Transverse colon (tissue), 4 donors: ENCODE results near the gene ARL4C. TPM values are rescaled to one million over a fixed set of nuclear protein-coding genes. Genes with fewer than 3 reads are reported as not detected.

Source experiments
- DNase-seq: peaks from one replicate; pipeline ENCODE4 v3.0.0-alpha.2; 2019
- H3K27ac ChIP-seq, 4 donors: fragments of 200-600 bp; sonication (generic); 2 replicates each; pipeline ENCODE4 v1.5.1; 2016 to 2018; ENCODE audit warnings: inconsistent platforms in 4 of 4
- H3K27me3 ChIP-seq: fragments of 200-600 bp; sonication (generic); 2 replicates; pipeline ENCODE4 v1.5.1; 2017; ENCODE audit warnings: inconsistent platforms
- H3K36me3 ChIP-seq, 4 donors: fragments of 200-600 bp; sonication (generic); 2 replicates each; pipeline ENCODE4 v1.5.1; 2017 to 2019; ENCODE audit warnings: inconsistent platforms in 4 of 4
- H3K4me1 ChIP-seq, 4 donors: fragments of 200-600 bp; sonication (generic); 2 replicates each; pipeline ENCODE4 v1.5.1; 2017 to 2020; ENCODE audit warnings: inconsistent platforms in 4 of 4
- H3K4me3 ChIP-seq, 4 donors: fragments of 200-600 bp; sonication (generic); 1 replicate in 1 of 4; 2 replicates in 3 of 4; pipeline versions ENCODE4 v1.5.1 to v1.6.1; 2017 to 2019; ENCODE audit warnings: inconsistent platforms in 4 of 4
- H3K9me3 ChIP-seq, 2 donors: fragments of 200-600 bp; sonication (generic); 2 replicates each; pipeline ENCODE4 v1.5.1; 2017 to 2019; ENCODE audit warnings: inconsistent platforms in 2 of 2
- CTCF ChIP-seq, 5 experiments: fragments of 200-600 bp in 3 of 5; fragments of 450-650 bp in 2 of 5; sonication (generic) in 3 of 5; IDR thresholded peaks; 1 replicate in 2 of 5; 2 replicates in 3 of 5; pipeline ENCODE4 v1.5.1; 2016 to 2017; ENCODE audit warnings: antibody characterized with exemption in 5 of 5, inconsistent platforms in 3 of 5, mild to moderate bottlenecking in 2 of 5, moderate library complexity in 1 of 5
- EP300 ChIP-seq: sonication (generic); formaldehyde crosslinking; IDR thresholded peaks from one replicate; pipeline ENCODE4 v1.6.1; 2017; ENCODE audit warnings: antibody characterized with exemption, low read depth
- POLR2A ChIP-seq: fragments of 450-650 bp; IDR thresholded peaks from one replicate; pipeline ENCODE4 v1.6.1; 2016; ENCODE audit warnings: antibody characterized with exemption, mild to moderate bottlenecking, moderate library complexity
- POLR2AphosphoS5 ChIP-seq, 3 donors: sonication (generic); formaldehyde crosslinking; IDR thresholded peaks; one replicate each; pipeline ENCODE4 v1.6.1; 2016; ENCODE audit warnings: antibody characterized with exemption in 3 of 3
- WGBS, 2 donors: methylation state at CpG; one replicate each; pipeline ENCODE4 v1.1.5; 2018; ENCODE audit warnings: low coverage in 1 of 2; 5-methylcytosine and 5-hydroxymethylcytosine counted together
- in situ Hi-C, 4 donors: fragments of 200-750 bp; cut with MboI; loops; one replicate each; pipeline versions ENCODE4 v1.15.0 to v1.15.1; 2017; ENCODE audit warnings: low sequenced_read_pairs in 3 of 4, low pct_ligation_motif_present in 1 of 4, low pct_unique_long_range_greater_than_20kb in 1 of 4
- intact Hi-C: fragments of 100-400 bp; cut with DNase I; formaldehyde crosslinking; loops from one replicate; pipeline ENCODE4 v1.15.1; 2023; ENCODE audit warnings: low total_unique reads
- total RNA-seq, 4 donors: library from RNA; depleted of rRNA; stranded (reverse); fragments of >200 nt; gene quantifications; one replicate each; pipeline ENCODE4 v1.1.0, GENCODE V29; 2016

ARL4C gene
- total RNA-seq, 4 donors from 2014 or later, result 3.8 to 11.9 (median 5.3) TPM

GRCh38 chr2:234518986-234519642, 22.2 kb upstream of the ARL4C start:
- Histone ChIP-seq H3K9me3 (no peaks in the 10 kb centered on the region), H3K27ac (no peak overlapping the region), H3K27me3 (no peaks in the 10 kb centered on the region), H3K4me1 (no peaks in the 10 kb centered on the region), H3K4me3 (no peak overlapping the region), H3K36me3 (no peaks in the 10 kb centered on the region)
- TF ChIP-seq POLR2AphosphoS5 (IDR thresholded peaks at IDR 0.05) (no peak), POLR2A (no peak), EP300 (no peak)
- DNase-seq, result no peak
- in situ Hi-C loops (loop anchor here in 1 of 4 donors (25.0 kb wide), 1 partner anchor 532 kb away; no protein-coding TSS in a partner anchor), intact Hi-C loops (no loop called here)
- WGBS, 2 donors, result 86% methylated on average over 5 of the region's 5 CpGs; no CpG with 5 or more reads in 1 of the 2 donors

GRCh38 chr2:234517971-234518370, 21.1 kb upstream of the ARL4C start:
- WGBS, 2 donors, result 92 to 94% methylated on average over 8 of the region's 8 CpGs
- TF ChIP-seq POLR2A (no peak), EP300 (no peak), POLR2AphosphoS5 (IDR thresholded peaks at IDR 0.05) (no peak), CTCF (IDR thresholded peaks at IDR 0.05) (no peak)
- no peaks in the 10 kb centered on the region for H3K36me3 ChIP-seq

GRCh38 chr2:234514873-234515638, 18.2 kb upstream of the ARL4C start:
- Histone ChIP-seq H3K36me3 (no peaks in the 10 kb centered on the region), H3K27me3 (no peaks in the 10 kb centered on the region), H3K27ac (no peak overlapping the region), H3K4me3 (no peak overlapping the region), H3K4me1 (no peaks in the 10 kb centered on the region), H3K9me3 (no peaks in the 10 kb centered on the region)
- no peak for DNase-seq
- intact Hi-C loops (no loop called here), in situ Hi-C loops (loop anchor here in 1 of 4 donors (25.0 kb wide), 1 partner anchor 528 kb away; no protein-coding TSS in a partner anchor)
- WGBS, 2 donors, result 79 to 88% methylated on average over 2 to 16 of the region's 16 CpGs
- TF ChIP-seq CTCF (IDR thresholded peaks at IDR 0.05) (no peak), POLR2AphosphoS5 (IDR thresholded peaks at IDR 0.05) (no peak), EP300 (no peak), POLR2A (no peak)

More at GRCh38 chr2:234517971-234518370, 21.1 kb upstream of the ARL4C start:
- in situ Hi-C loops (loop anchor here in 1 of 4 donors (25.0 kb wide), 1 partner anchor 531 kb away; no protein-coding TSS in a partner anchor), intact Hi-C loops (no loop called here)
- Histone ChIP-seq H3K4me3 (no peak overlapping the region), H3K27ac (no peak overlapping the region), H3K9me3 (no peaks in the 10 kb centered on the region), H3K27me3 (no peaks in the 10 kb centered on the region), H3K4me1 (no peaks in the 10 kb centered on the region)
- DNase-seq, result no peak

DNA sequence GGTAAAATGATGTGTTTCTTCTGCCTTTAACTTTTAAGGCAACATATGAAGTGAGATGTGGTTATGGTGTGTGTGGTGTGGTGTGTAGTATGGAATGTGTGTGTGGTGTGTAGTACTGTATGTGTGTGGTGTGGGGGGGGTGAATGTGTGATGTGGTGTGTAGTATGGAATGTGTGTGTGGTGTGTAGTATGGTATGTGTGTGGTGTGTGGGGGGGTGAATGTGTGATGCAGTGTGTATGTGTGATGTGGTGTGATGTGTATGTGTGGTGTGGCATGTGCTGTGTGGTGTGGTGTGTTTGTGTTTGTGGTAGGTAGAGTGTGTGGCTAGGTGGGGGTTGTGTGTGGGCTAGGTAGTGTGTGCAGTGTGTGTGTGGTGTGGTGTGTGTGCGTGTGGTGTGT, 17.2 kb upstream of the ARL4C start:
- no peaks in the 10 kb centered on the region for H3K27me3 ChIP-seq
- no peak for TF ChIP-seq EP300
- no peak for TF ChIP-seq CTCF (IDR thresholded peaks at IDR 0.05)
- in situ Hi-C loops, result loop anchor here in 1 of 4 donors (25.0 kb wide), 1 partner anchor 527 kb away; no protein-coding TSS in a partner anchor
- intact Hi-C loops, result no loop called here
- WGBS, 2 donors, result 87 to 100% methylated on average over 1 of the region's 1 CpG
- H3K4me3 ChIP-seq, result no peak overlapping the region
- H3K9me3 ChIP-seq, result no peaks in the 10 kb centered on the region
- no peak for DNase-seq
- no peaks in the 10 kb centered on the region for H3K4me1 ChIP-seq
- no peak overlapping the region for H3K27ac ChIP-seq
- H3K36me3 ChIP-seq, result no peaks in the 10 kb centered on the region
